Vagina (tissue), 2 donors: ENCODE data around the gene AMBRA1.

Experiments
- CTCF ChIP-seq, 3 experiments: fragments of 450-650 bp in 2 of 3; fragments of 200-600 bp in 1 of 3; sonication (generic) in 1 of 3; IDR thresholded peaks; one replicate each; pipeline ENCODE4 v1.5.1; 2017 to 2019; ENCODE audit warnings: antibody characterized with exemption in 3 of 3, mild to moderate bottlenecking in 2 of 3, moderate library complexity in 2 of 3
- POLR2A ChIP-seq, 2 donors: fragments of 450-650 bp; IDR thresholded peaks; one replicate each; pipeline ENCODE4 v1.6.1; 2017; ENCODE audit warnings: antibody characterized with exemption in 2 of 2, mild to moderate bottlenecking in 2 of 2, moderate library complexity in 2 of 2

GRCh38 chr11:46429717-46430116, 164.1 kb downstream of the AMBRA1 start:
- TF ChIP-seq CTCF (IDR thresholded peaks at IDR 0.05), result no peak
- no peak for TF ChIP-seq POLR2A (IDR thresholded peaks at IDR 0.05)
